Epithelial cell of proximal tubule (primary cell): ENCODE measurements around the gene MINDY4B. TPM values are rescaled to one million over a fixed set of nuclear protein-coding genes. Genes with fewer than 3 reads are reported as not detected.

Experiments
- DNase-seq: peaks from one replicate; pipeline ENCODE4 v3.0.0-alpha.2; 2011; ENCODE audit warnings: low read depth
- H3K4me3 ChIP-seq: 2 replicates; pipeline ENCODE4 v1.5.1; 2011; ENCODE audit warnings: low read depth, mild to moderate bottlenecking, low read length
- CTCF ChIP-seq: conservative IDR thresholded peaks from 2 replicates; pipeline ENCODE4 v1.5.1; 2012; ENCODE audit warnings: low read depth, mild to moderate bottlenecking, low read length
- total RNA-seq: library from RNA; depleted of rRNA; stranded (reverse); fragments of >200 nt; gene quantifications from 2 replicates; pipeline ENCODE4 v1.2.3, GENCODE V29; 2015

MINDY4B gene
- total RNA-seq, 1 donor from 2014 or later, result not detected

DNA sequence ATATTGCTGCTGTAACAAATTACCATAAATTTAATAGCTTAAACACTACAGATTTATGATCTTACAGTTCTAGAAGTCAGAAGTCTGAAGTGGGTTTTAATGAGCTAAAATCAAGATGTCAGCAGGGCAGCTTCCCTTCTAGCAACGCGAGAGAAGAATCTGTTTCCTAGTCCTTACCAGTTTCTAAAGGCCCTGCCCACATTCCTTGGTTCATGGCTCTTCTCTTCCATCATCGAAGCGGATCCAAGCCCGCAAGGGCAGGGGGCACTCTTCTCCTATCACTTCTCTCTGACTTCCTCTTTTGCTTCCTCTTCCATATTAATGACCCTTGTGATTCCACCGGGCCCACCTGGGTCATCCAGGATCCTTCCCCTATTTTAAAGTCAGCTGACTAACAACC lies 16.1 kb downstream of the MINDY4B start:
- TF ChIP-seq CTCF, result no peak
- no peak for DNase-seq
- H3K4me3 ChIP-seq, result no peak overlapping the region

GRCh38 chr3:150887031-150887430 lies 18.2 kb downstream of the MINDY4B start:
- TF ChIP-seq CTCF, result no peak
- H3K4me3 ChIP-seq, result no peak overlapping the region
- no peak for DNase-seq

DNA sequence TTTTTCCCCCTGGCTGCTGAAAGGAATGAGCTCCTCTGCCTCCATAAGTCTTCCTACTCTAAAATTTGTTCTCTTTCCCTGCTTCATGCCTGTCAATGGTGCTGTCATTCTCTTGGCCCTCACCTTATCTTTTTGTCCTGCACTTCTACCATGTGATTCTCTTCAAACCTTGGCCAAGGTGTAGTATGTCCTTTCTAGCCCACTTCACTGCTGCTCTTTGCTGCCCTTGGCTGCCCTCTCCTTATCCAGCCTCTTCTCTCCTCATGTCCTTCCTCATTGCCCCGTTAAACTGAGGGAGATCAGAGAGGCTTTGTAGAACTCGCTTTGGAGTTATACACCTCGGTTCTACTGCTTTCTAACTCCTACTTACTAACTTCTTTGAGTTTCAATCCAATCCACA lies 19.7 kb downstream of the MINDY4B start:
- no peak for TF ChIP-seq CTCF
- DNase-seq, result no peak
- no peak overlapping the region for H3K4me3 ChIP-seq

DNA sequence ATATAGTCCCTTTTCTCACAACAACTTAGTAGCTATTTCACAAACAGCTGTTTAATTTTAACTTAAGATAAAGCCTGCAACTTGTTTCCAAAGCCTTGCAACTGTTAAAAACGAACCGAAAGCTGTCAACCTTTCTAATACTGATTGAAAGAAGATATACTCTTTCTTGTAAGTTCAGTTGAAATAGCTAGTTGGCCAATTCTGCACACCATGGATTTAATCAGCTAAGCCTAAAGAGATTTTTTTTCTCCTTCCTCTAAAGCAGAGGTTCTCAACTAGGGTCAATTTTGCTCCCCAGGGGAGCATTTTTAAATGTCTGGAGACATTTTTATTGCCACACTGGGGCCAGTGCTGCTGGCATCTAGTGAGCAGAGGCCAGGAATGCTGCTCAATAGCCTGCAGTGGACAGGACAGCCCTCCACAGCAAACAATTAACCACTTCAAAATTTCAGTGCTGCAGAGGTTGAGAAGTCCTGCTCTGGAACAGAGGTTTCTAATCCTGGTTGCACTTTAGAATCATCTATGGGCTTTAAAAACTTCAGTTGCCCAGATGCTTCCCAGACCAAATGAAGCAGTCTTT lies 26.2 kb downstream of the MINDY4B start:
- TF ChIP-seq CTCF, result no peak
- no peak overlapping the region for H3K4me3 ChIP-seq
- no peak for DNase-seq

DNA sequence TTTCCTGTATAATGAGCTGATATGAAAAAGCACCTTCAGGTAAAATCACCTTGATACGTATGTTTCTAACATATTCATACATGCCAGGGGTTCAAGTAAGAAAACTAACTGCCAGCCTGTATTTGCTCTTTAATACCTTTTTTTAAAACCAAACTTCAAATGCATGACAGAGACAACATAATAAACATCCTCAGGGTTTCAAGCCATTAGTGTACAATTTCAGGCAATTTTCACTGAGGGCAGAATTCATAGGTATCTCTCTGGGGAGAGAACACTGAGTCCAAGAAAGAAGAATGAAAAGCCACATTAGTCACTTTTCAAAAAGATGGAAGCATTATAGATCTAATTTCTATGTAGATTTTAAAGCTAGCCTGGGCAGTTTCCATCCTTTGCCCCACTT lies 26.9 kb downstream of the MINDY4B start:
- DNase-seq, result no peak
- H3K4me3 ChIP-seq, result no peak overlapping the region
- no peak for TF ChIP-seq CTCF

DNA sequence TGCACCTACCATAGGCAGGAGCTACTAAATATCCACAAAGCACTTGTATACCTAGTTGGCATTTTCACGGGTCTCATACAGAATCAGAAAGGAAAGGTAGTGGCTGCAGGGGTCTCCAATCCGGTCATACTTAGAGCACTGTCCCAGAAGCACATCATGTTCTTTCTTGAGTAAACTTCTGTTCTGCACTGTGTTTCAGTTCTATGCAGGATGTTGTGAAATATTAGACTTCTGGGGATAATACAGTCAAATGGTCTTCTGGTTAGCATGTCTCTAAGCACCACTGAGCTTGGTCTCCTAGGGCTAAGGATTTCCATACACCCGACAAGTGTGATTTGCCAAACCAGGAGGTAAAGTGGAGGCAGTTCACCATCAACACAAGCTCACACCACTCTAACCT lies 27.9 kb downstream of the MINDY4B start:
- no peak for TF ChIP-seq CTCF
- DNase-seq, result no peak

GRCh38 chr3:150876611-150877265 lies 28.5 kb downstream of the MINDY4B start:
- no peak for DNase-seq
- H3K4me3 ChIP-seq, result no peak overlapping the region
- TF ChIP-seq CTCF, result no peak

More for the DNA sequence above, 27.9 kb downstream of the MINDY4B start:
- H3K4me3 ChIP-seq, result no peak overlapping the region
